ENCODE measurements around the gene IGF2.

DNA sequence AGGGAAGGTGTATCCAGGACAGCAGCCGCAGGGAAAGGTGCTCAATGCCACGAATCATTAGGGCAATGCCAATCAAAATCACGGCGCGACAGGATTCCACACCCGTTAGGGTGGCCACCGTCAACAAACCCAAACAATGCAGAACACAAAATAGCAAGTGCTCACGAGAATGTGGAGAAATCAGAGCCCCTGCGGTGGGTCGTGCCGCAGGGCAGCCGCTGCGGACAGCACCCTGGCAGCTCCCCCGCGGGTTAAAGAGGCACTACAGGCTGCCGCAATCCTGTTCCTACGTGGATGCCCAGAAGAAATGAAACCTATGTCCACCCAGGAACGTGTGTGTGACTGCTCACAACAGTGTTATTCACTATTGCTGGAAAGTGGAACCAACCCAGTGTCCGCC lies 49.6 kb upstream of the IGF2 start:
- TF ChIP-seq YY1 (IDR thresholded peaks at IDR 0.05; ENCODE audit: insufficient read depth, insufficient read length), result no peak
- no peak for TF ChIP-seq SUZ12 (IDR thresholded peaks at IDR 0.05; ENCODE audit: extremely low read depth, insufficient read depth, insufficient read length)
